Uterus (tissue), 4 donors: ENCODE data around the gene TLE3. TPM values are rescaled to one million over a fixed set of nuclear protein-coding genes. Genes with fewer than 3 reads are reported as not detected.

Experiments used
- DNase-seq, 2 donors: peaks; one replicate each; pipeline ENCODE4 v3.0.0-alpha.2; 2019 to 2020
- H3K27ac ChIP-seq, 2 donors: fragments of 200-600 bp; sonication (generic); 1 replicate in 1 of 2; 2 replicates in 1 of 2; pipeline ENCODE4 v1.5.1; 2016 to 2018
- H3K27me3 ChIP-seq, 2 donors: fragments of 200-600 bp; sonication (generic); one replicate each; pipeline ENCODE4 v1.5.1; 2018 to 2019; ENCODE audit warnings: control low read depth in 1 of 2
- H3K36me3 ChIP-seq, 2 donors: fragments of 200-600 bp; sonication (generic); one replicate each; pipeline ENCODE4 v1.5.1; 2019; ENCODE audit warnings: control low read depth in 1 of 2
- H3K4me1 ChIP-seq, 2 donors: fragments of 200-600 bp; sonication (generic); one replicate each; pipeline ENCODE4 v1.5.1; 2018 to 2019; ENCODE audit warnings: control low read depth in 1 of 2
- H3K4me3 ChIP-seq, 2 donors: fragments of 200-600 bp; sonication (generic); 1 replicate in 1 of 2; 2 replicates in 1 of 2; pipeline ENCODE4 v1.5.1; 2018 to 2019; ENCODE audit warnings: mild to moderate bottlenecking in 1 of 2
- H3K9me3 ChIP-seq, 2 donors: fragments of 200-600 bp; sonication (generic); one replicate each; pipeline ENCODE4 v1.5.1; 2019; ENCODE audit warnings: control low read depth in 1 of 2
- CTCF ChIP-seq, 4 experiments: fragments of 200-600 bp in 2 of 4; fragments of 450-650 bp in 2 of 4; sonication (generic) in 2 of 4; IDR thresholded peaks; one replicate each; pipeline ENCODE4 v1.5.1; 2016 to 2019; ENCODE audit warnings: antibody characterized with exemption in 4 of 4, mild to moderate bottlenecking in 2 of 4, moderate library complexity in 1 of 4
- POLR2A ChIP-seq, 2 donors: fragments of 450-650 bp; IDR thresholded peaks; one replicate each; pipeline ENCODE4 v1.6.1; 2016; ENCODE audit warnings: antibody characterized with exemption in 2 of 2, mild to moderate bottlenecking in 1 of 2, moderate library complexity in 1 of 2
- intact Hi-C: fragments of 100-400 bp; cut with DNase I; formaldehyde crosslinking; loops from one replicate; pipeline ENCODE4 v1.15.1; 2023; ENCODE audit warnings: low total_unique reads
- total RNA-seq, 4 donors: library from RNA; depleted of rRNA in 3 of 4; stranded (reverse); fragments of >200 nt in 3 of 4; gene quantifications; one replicate each; pipeline versions ENCODE4 v1.1.0 to v1.2.4, GENCODE V29; 2014 to 2023
- donor health status: DM: yes; HTN: yes; CAD: no.

Gene TLE3
- total RNA-seq, 4 donors from 2014 or later = 7.4 to 244 (median 49.4) TPM

DNA sequence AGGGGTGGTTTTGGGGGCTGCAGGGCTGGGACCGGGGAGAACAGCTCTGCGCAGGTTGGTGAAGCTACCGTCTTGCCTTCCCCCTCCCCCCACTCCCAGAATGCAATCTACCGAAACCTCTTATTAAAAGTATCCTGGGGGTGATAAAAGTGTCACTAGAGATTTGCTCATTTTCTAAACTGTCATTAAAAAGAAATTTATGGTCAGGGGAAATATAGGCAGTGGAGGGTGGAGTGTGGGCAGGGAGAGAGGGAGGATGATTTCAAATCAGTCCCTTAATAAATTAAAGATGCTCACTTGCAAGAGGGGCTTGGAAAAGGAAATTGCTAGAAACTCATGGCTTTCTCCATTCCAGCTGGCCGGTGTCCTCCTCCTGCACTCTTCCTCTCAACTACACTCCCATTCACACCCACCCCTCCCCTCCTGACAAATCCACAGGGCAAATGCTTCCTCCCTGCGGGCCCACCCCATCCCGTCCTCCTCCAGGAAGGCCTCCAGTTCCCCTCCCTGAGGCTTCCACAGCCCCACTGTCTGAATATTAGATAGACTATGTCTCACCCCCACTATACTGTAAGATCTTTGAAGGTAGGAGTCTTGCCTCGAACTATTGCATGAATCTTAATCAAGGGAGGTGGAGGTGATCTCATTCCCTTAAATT lies 83.9 kb downstream of the TLE3 start:
- no peak for TF ChIP-seq CTCF (IDR thresholded peaks at IDR 0.05)
- TF ChIP-seq POLR2A (IDR thresholded peaks at IDR 0.05) = no peak
- DNase-seq = no peak
- Histone ChIP-seq H3K4me3 (no peak overlapping the region), H3K9me3 (no peaks in the 10 kb centered on the region), H3K36me3 (no peaks in the 10 kb centered on the region), H3K4me1 (no peaks in the 10 kb centered on the region), H3K27me3 (no peaks in the 10 kb centered on the region), H3K27ac (no peak overlapping the region)
- intact Hi-C loops = no loop called here

GRCh38 chr15:70012895-70013294 lies 84.8 kb downstream of the TLE3 start:
- Histone ChIP-seq H3K36me3 (no peaks in the 10 kb centered on the region), H3K4me1 (no peaks in the 10 kb centered on the region), H3K27ac (no peak overlapping the region), H3K4me3 (no peak overlapping the region), H3K9me3 (no peaks in the 10 kb centered on the region), H3K27me3 (no peaks in the 10 kb centered on the region)
- intact Hi-C loops = no loop called here
- TF ChIP-seq POLR2A (IDR thresholded peaks at IDR 0.05) (no peak), CTCF (IDR thresholded peaks at IDR 0.05) (no peak)
- DNase-seq = no peak

- H3K9me3 ChIP-seq = no peaks in the 10 kb centered on the region
- H3K27ac ChIP-seq = no peak overlapping the region
- H3K27me3 ChIP-seq = no peaks in the 10 kb centered on the region
- intact Hi-C loops = no loop called here
- no peak for DNase-seq
- no peak overlapping the region for H3K4me3 ChIP-seq
- H3K4me1 ChIP-seq = no peaks in the 10 kb centered on the region
- TF ChIP-seq POLR2A (IDR thresholded peaks at IDR 0.05) = no peak
- no peak for TF ChIP-seq CTCF (IDR thresholded peaks at IDR 0.05)
- H3K36me3 ChIP-seq = no peaks in the 10 kb centered on the region
Measured at GRCh38 chr15:70008697-70009290, 88.9 kb downstream of the TLE3 start.

DNA sequence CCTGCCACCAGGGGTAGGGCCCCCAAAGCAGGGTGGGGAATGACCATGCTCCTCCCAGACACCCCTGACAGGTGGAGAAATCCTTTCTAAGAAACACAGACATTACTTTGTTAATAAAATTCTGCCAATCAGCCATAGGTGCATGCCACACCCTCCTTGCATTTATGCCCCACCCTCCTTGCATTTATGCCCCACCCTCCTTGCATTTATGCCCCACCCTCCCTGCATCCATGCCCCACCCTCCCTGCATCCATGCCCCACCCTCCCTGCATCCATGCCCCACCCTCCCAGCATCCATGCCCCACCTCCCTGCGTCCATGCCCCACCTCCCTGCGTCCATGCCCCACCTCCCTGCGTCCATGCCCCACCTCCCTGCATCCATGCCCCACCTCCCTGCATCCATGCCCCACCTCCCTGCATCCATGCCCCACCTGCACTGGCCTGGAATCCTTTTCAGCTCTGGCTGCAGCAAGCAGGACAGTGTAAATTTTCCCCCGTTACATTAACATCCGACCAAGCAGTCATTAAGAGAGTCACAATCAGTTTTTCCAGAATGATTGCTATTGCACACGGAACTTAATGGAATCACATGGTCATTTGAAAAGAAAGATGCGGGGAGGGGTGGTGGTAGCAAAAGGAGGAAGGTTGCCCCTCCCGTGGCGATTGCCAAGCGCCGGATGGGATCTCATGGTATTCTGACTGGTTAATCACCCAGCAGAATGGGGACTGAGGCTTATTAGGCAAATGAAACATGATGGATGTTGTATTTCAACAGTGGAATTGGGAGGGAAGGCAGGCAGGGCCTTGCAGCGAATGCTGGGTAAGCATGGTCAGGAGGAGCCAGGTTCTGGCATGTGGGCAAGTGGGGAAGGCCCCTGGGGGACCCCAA lies 91.2 kb downstream of the TLE3 start:
- Histone ChIP-seq H3K4me1 (no peaks in the 10 kb centered on the region), H3K9me3 (no peaks in the 10 kb centered on the region), H3K36me3 (no peaks in the 10 kb centered on the region), H3K27ac (no peak overlapping the region), H3K27me3 (no peaks in the 10 kb centered on the region), H3K4me3 (no peak overlapping the region)
- intact Hi-C loops = no loop called here
- DNase-seq = no peak
- TF ChIP-seq POLR2A (IDR thresholded peaks at IDR 0.05) (no peak), CTCF (IDR thresholded peaks at IDR 0.05) (no peak)

DNA sequence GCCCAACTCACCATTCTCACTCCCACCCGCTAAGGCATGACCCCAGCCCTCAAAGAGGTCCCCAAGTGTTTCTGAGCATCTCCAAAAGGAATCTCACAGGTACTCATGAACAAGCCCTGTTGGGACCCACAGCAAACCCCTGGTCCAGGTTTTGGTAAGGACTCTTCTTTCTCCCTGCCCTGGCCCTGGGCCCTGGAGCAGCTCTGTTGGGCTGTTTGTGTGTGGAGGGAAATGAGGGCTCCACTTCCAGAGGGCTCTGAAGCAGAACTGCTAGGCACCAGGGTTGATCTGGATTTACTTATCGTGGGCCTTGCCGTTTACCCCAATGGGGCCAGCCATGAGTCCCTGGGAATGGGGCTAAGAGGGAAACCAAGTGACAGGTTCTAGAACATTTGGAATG lies 92.9 kb downstream of the TLE3 start:
- no peaks in the 10 kb centered on the region for H3K9me3 ChIP-seq
- no peak overlapping the region for H3K27ac ChIP-seq
- H3K36me3 ChIP-seq = no peaks in the 10 kb centered on the region
- no peak overlapping the region for H3K4me3 ChIP-seq
- no peaks in the 10 kb centered on the region for H3K4me1 ChIP-seq
- TF ChIP-seq CTCF (IDR thresholded peaks at IDR 0.05) (no peak), POLR2A (IDR thresholded peaks at IDR 0.05) (no peak)
- H3K27me3 ChIP-seq = no peaks in the 10 kb centered on the region
- intact Hi-C loops = no loop called here
- no peak for DNase-seq
